GM12878 (cell line): Measurements from ENCODE around the gene RNFT2. TPM values are rescaled to one million over a fixed set of nuclear protein-coding genes. Genes with fewer than 3 reads are reported as not detected.
A peak's percentile ranks its signal among the peaks of the same experiment; 100 is the strongest.

Experiments
- ATF3 ChIP-seq: IDR thresholded peaks from 2 replicates; pipeline ENCODE4 v1.6.1; 2011; ENCODE audit warnings: low read depth, mild to moderate bottlenecking, low read length, moderate library complexity, borderline replicate concordance; ENCODE audit errors: extremely low read depth
- BHLHE40 ChIP-seq, 2 experiments: fragments of 450-650 bp in 1 of 2; IDR thresholded peaks; 2 replicates each; pipeline ENCODE4 v1.6.1; 2011 to 2017; ENCODE audit warnings: low read depth in 2 of 2, borderline replicate concordance in 1 of 2, improper control_type of control experiment in 1 of 2, low read length in 1 of 2, mild to moderate bottlenecking in 1 of 2
- BMI1 ChIP-seq: fragments of 450-650 bp; IDR thresholded peaks from 2 replicates; pipeline ENCODE4 v1.6.1; 2016; ENCODE audit warnings: mild to moderate bottlenecking, moderate library complexity, borderline replicate concordance
- CEBPB ChIP-seq, 2 experiments: fragments of 150-350 bp in 1 of 2; IDR thresholded peaks; 2 replicates each; pipeline ENCODE4 v1.6.1; 2012 to 2014; ENCODE audit warnings: low read depth in 2 of 2, low read length in 2 of 2, borderline replicate concordance in 1 of 2, inconsistent platforms in 1 of 2
- IRF3 ChIP-seq: fragments of 450-650 bp; IDR thresholded peaks from 2 replicates; pipeline ENCODE4 v1.6.1; 2014; ENCODE audit warnings: mild to moderate bottlenecking
- JUND ChIP-seq: IDR thresholded peaks from 2 replicates; pipeline ENCODE4 v1.6.1; 2012; ENCODE audit warnings: low read depth, mild to moderate bottlenecking, low read length, improper control_type of control experiment, moderate library complexity
- NBN ChIP-seq: fragments of 450-650 bp; IDR thresholded peaks from 2 replicates; pipeline ENCODE4 v1.6.1; 2016
- NFYA ChIP-seq: IDR thresholded peaks from 2 replicates; pipeline ENCODE4 v1.6.1; 2011; ENCODE audit warnings: low read depth, mild to moderate bottlenecking, low read length, improper control_type of control experiment, borderline replicate concordance
- NR2C1 ChIP-seq: fragments of 450-650 bp; IDR thresholded peaks from 2 replicates; pipeline ENCODE4 v1.6.1; 2017; ENCODE audit warnings: antibody characterized with exemption, mild to moderate bottlenecking, moderate library complexity
- POLR2AphosphoS5 ChIP-seq: IDR thresholded peaks from 2 replicates; pipeline ENCODE4 v1.6.1; 2011; ENCODE audit warnings: mild to moderate bottlenecking, low read length, inconsistent platforms
- RBBP5 ChIP-seq: fragments of 200-600 bp; sonication (generic); conservative IDR thresholded peaks from 2 replicates; pipeline ENCODE4 v1.6.1; 2016
- RFX5 ChIP-seq: IDR thresholded peaks from 2 replicates; pipeline ENCODE4 v1.6.1; 2011; ENCODE audit warnings: low read depth, low read length, improper control_type of control experiment
- SIX5 ChIP-seq: IDR thresholded peaks from 2 replicates; pipeline ENCODE4 v1.6.1; 2011; ENCODE audit warnings: mild to moderate bottlenecking, low read depth, low read length, moderate library complexity; ENCODE audit not compliant: severe bottlenecking
- STAT3 ChIP-seq: IDR thresholded peaks from 2 replicates; pipeline ENCODE4 v1.6.1; 2011; ENCODE audit warnings: low read depth, low read length, improper control_type of control experiment
- TAF1 ChIP-seq: IDR thresholded peaks from 2 replicates; pipeline ENCODE4 v1.6.1; 2011; ENCODE audit warnings: mild to moderate bottlenecking, low read depth, low read length, borderline replicate concordance
- TCF12 ChIP-seq: IDR thresholded peaks from 2 replicates; pipeline ENCODE4 v1.6.1; 2011; ENCODE audit warnings: low read depth, mild to moderate bottlenecking, low read length
- polyA plus RNA-seq, 11 experiments: library from polyadenylated mRNA; depleted of rRNA in 4 of 11; unstranded in 6 of 11; stranded (reverse) in 5 of 11; fragments of >200 nt; fragmentation: Nextera tagmentation in 4 of 11; fragmentation: Illumina TruSeq in 1 of 11; extraction: Ambion mirVana in 4 of 11; extraction: Trizol in 1 of 11; gene quantifications; 1 replicate in 1 of 11; 2 replicates in 10 of 11; pipeline versions ENCODE4 v1.2.1 to v1.2.3, GENCODE V29; 2011 to 2016; ENCODE audit warnings: inconsistent platforms in 2 of 11, missing spikeins in 2 of 11, low read depth in 1 of 11
- total RNA-seq, 4 experiments: library from RNA; depleted of rRNA in 3 of 4; stranded (reverse); fragments of >200 nt in 3 of 4; fragmentation: Illumina TruSeq in 1 of 4; extraction: Trizol in 1 of 4; gene quantifications; 2 replicates each; pipeline versions ENCODE4 v1.2.1 to v1.2.3, GENCODE V29; 2013 to 2021
- TF ChIP-seq, protein P1 (sequence below): IDR thresholded peaks from 2 replicates; pipeline ENCODE4 v1.6.1; 2012; ENCODE audit warnings: improper control_type of control experiment, low read depth, low read length; ENCODE audit not compliant: insufficient replicate concordance
- TF ChIP-seq, protein P2 (sequence below): IDR thresholded peaks from 2 replicates; pipeline ENCODE4 v1.6.1; 2012; ENCODE audit warnings: low read length, inconsistent platforms
- TF ChIP-seq, protein P3 (sequence below): IDR thresholded peaks from 2 replicates; pipeline ENCODE4 v1.6.1; 2011; ENCODE audit warnings: borderline replicate concordance, low read depth, mild to moderate bottlenecking, moderate library complexity, low read length; ENCODE audit not compliant: insufficient read depth, poor library complexity, severe bottlenecking

RNFT2 gene
- total and polyA plus RNA-seq, 10 of the 15 experiments (the other 5 are each of a cell fraction or from before 2014, with no cell fraction given): 2.5 to 17.3 (median 9.7) TPM

DNA sequence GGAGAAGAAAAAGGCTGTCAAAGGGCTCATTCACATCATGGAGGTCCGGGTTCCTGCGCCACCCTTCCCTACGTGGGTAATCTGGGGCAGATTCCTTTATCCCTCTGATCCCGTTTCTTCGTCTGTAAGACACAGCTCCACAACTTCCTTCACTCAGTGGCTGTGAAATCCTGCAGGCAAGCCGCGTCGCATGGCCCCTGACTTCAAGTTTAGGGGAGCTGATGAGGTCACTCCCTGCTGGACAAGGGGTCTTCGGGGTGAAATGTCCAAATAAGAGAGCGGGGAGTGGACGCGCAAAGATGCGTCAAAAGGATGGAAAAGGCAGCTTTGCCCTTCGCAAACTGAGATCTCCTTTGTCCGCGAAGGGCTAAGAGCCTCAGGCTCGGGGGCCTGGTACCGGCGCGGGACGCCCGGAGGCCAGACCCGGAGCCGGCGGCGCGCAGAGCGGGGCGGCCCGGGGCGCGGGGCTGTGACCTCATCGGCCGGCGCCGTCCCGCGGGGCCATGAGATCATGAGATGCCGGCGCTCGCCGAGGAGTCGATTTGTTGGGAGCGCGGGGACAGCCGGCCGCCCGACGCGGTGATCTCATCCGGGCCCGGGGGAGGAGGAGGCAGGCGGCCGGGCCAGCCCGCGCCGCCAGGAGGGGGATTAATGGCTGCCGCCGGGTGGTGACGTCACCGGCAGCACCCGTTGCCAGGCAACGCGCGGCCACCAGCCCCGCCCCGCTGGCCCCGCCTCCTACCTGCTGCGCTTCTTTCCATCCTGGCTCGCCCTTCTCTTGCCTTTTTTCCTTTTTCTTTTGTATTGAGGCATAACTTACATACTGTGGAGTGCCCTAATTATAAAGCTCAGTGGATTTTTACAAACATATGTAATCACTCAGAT lies 81.1 kb downstream of the RNFT2 start (continued):
- TF ChIP-seq BHLHE40 (IDR thresholded peaks at IDR 0.05; ENCODE audit: borderline replicate concordance in 1 of 2, low read depth in 2 of 2, low read length in 1 of 2) (peak in 1 of 2 experiments; percentile 73; a peak in 2 of 4 replicates), RFX5 (peak; percentile 69; the same call in 1 of the 2 replicates), BMI1 (peak; percentile 97), NBN (peak; percentile 88), POLR2AphosphoS5 (peak; percentile 63; the same call in 1 of the 2 replicates), CEBPB (IDR thresholded peaks at IDR 0.05; ENCODE audit: borderline replicate concordance in 1 of 2, low read depth in 2 of 2, low read length in 2 of 2) (no peak), TCF12 (peak; percentile 56; the same call in 1 of the 2 replicates), SIX5 (peak; percentile 35), NFYA (no peak), NR2C1 (peak; percentile 60), STAT3 (no peak), JUND (peak; percentile 89), ATF3 (peak; percentile 76; the same call in 1 of the 2 replicates), IRF3 (peak; percentile 59), RBBP5 (0 out of 2 replicates have a peak, but pooled peaks have one; percentile 54), TAF1 (peak; percentile 58; the same call in 1 of the 2 replicates)
- TF ChIP-seq, protein P1, sequence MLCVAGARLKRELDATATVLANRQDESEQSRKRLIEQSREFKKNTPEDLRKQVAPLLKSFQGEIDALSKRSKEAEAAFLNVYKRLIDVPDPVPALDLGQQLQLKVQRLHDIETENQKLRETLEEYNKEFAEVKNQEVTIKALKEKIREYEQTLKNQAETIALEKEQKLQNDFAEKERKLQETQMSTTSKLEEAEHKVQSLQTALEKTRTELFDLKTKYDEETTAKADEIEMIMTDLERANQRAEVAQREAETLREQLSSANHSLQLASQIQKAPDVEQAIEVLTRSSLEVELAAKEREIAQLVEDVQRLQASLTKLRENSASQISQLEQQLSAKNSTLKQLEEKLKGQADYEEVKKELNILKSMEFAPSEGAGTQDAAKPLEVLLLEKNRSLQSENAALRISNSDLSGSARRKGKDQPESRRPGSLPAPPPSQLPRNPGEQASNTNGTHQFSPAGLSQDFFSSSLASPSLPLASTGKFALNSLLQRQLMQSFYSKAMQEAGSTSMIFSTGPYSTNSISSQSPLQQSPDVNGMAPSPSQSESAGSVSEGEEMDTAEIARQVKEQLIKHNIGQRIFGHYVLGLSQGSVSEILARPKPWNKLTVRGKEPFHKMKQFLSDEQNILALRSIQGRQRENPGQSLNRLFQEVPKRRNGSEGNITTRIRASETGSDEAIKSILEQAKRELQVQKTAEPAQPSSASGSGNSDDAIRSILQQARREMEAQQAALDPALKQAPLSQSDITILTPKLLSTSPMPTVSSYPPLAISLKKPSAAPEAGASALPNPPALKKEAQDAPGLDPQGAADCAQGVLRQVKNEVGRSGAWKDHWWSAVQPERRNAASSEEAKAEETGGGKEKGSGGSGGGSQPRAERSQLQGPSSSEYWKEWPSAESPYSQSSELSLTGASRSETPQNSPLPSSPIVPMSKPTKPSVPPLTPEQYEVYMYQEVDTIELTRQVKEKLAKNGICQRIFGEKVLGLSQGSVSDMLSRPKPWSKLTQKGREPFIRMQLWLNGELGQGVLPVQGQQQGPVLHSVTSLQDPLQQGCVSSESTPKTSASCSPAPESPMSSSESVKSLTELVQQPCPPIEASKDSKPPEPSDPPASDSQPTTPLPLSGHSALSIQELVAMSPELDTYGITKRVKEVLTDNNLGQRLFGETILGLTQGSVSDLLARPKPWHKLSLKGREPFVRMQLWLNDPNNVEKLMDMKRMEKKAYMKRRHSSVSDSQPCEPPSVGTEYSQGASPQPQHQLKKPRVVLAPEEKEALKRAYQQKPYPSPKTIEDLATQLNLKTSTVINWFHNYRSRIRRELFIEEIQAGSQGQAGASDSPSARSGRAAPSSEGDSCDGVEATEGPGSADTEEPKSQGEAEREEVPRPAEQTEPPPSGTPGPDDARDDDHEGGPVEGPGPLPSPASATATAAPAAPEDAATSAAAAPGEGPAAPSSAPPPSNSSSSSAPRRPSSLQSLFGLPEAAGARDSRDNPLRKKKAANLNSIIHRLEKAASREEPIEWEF: no peak
- TF ChIP-seq, protein P2, sequence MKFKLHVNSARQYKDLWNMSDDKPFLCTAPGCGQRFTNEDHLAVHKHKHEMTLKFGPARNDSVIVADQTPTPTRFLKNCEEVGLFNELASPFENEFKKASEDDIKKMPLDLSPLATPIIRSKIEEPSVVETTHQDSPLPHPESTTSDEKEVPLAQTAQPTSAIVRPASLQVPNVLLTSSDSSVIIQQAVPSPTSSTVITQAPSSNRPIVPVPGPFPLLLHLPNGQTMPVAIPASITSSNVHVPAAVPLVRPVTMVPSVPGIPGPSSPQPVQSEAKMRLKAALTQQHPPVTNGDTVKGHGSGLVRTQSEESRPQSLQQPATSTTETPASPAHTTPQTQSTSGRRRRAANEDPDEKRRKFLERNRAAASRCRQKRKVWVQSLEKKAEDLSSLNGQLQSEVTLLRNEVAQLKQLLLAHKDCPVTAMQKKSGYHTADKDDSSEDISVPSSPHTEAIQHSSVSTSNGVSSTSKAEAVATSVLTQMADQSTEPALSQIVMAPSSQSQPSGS: peak; percentile 74
- TF ChIP-seq, protein P3, sequence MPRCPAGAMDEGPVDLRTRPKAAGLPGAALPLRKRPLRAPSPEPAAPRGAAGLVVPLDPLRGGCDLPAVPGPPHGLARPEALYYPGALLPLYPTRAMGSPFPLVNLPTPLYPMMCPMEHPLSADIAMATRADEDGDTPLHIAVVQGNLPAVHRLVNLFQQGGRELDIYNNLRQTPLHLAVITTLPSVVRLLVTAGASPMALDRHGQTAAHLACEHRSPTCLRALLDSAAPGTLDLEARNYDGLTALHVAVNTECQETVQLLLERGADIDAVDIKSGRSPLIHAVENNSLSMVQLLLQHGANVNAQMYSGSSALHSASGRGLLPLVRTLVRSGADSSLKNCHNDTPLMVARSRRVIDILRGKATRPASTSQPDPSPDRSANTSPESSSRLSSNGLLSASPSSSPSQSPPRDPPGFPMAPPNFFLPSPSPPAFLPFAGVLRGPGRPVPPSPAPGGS: no peak
